HG03064 (cell line): ENCODE data around the gene CDK1.
A peak's percentile ranks its signal among the peaks of the same experiment; 100 is the strongest.

Experiments
- ATAC-seq: cut with Tn5 transposase; IDR thresholded peaks from one replicate; pipeline ENCODE4 v1.9.1; 2021; ENCODE audit warnings: low read depth; ENCODE audit not compliant: unreplicated experiment

Gene CDK1

DNA sequence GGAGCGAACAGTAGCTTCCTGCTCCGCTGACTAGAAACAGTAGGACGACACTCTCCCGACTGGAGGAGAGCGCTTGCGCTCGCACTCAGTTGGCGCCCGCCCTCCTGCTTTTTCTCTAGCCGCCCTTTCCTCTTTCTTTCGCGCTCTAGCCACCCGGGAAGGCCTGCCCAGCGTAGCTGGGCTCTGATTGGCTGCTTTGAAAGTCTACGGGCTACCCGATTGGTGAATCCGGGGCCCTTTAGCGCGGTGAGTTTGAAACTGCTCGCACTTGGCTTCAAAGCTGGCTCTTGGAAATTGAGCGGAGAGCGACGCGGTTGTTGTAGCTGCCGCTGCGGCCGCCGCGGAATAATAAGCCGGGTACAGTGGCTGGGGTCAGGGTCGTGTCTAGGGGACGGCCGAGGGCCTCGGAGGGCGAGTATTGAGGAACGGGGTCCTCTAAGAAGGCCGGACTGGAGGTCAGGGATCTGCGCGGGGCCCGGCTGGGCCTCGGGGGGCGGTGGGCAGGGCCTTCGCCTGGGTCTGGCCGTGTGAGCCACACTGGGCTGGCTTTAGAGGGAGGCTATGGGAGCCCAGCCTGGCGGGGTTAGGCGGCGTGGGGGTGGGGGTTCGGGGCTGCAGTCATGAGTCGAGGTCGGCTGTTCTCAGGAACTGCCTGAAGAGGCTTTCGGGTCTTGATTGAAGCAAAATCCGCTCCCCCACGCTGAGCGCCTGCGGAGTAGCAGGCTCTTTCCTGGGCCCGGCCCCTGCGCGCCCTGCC, at the start of gene CDK1:
TSS of gene CDK1 (plus strand) at position 265 of the 757 bp plus-strand sequence. CDS start 1,688 bp downstream, outside the sequence.
- peak; percentile 97 for ATAC-seq

DNA sequence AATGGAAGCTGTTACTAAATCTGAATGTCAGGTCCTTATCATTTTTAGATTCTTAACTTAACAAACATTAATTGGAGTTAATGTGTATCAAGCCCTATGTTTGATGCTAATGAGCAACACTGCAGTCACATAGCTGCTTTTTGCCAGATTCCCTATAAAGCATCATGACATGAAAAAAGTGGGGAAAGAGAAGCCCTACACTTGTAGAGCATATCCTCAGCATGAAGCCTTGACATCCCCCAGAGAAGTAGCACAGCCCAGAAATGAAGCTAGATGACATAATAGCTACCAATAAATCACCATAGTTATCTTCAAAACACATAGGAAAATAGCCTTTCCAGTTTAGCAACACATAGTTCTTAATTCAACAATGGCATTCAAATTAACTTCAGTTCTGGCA, 49.2 kb upstream of the CDK1 start:
- no peak for ATAC-seq

GRCh38 chr10:60731134-60731885, 47.0 kb upstream of the CDK1 start:
- peak; percentile 77 for ATAC-seq

GRCh38 chr10:60732198-60732806, 46.0 kb upstream of the CDK1 start:
- ATAC-seq = no peak

- ATAC-seq = no peak
Observed at GRCh38 chr10:60732807-60733516, 45.3 kb upstream of the CDK1 start.

DNA sequence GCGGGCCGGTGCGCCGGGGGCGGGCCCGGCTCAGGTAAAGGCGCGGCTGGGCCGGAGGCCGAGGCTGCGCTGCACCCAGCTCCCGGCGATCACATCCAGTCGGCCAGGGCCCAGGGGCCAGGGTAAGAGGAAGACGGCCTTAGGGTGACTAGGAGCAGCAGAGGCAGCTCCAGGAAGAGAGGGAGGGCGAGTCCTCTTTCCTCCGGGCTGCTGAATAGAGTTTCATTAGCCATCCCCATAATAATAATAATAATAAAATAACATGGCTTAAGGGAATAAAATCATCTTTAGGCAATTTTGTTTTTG, 44.8 kb upstream of the CDK1 start:
- ATAC-seq = no peak

GRCh38 chr10:60733826-60734225, 44.5 kb upstream of the CDK1 start:
- no peak for ATAC-seq

DNA sequence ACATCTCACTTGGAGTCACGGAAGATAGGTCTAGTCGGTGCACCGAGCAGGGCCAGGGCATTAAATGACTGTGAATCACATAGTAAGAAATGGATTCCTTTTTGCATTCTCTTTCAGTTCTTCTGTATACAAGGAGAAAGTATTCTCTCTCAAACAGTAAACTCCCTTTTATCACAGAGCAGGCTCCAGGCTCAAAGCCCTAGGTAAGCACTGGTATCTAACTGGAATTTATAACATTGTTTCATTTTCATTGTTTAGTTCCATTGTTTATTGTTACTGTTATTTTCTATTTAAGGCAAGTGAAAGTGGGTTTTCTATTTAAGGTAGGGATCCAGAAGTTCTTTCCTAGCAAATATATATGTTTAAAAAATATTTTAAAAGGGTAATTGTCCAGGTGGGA, 44.1 kb upstream of the CDK1 start:
- no peak for ATAC-seq

DNA sequence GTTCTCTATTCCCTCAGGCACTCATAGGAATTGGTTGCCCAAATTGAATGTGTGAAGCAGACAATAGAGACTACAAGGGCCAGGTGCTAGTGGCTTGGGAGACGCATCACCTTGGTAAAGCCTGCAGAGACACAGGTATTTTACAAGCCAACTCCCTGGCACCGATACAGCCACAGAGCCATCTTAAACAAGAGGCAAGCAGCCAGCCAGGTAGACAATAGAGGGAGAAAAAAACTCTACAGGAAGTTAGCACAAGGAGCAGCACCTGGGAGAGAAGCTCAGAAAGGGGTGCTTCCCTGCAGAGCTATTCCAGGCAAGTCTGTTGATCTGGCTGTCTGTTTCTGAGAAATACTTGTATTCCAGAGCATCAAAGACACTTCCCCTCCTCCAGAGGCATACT, 43.0 kb upstream of the CDK1 start:
- ATAC-seq = no peak

DNA sequence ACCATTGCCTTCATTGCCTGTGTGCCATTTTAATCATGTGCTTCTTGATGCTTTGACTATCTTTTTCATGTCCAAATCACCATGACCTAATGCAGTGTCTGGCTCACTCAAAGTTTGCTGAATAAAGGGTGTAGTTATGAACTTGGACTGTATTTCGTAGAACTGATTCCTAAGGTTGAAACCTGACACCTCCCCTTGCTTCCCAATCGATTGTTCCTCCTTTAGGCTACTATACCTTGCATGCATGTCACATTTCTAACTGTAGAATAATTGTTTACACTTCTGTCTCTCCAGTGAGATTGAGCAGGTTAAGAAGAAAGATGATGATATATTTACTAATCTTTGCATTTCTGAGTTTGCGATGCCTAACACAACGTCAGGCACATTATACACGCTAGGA, 41.0 kb upstream of the CDK1 start:
- ATAC-seq = no peak

- no peak for ATAC-seq
Observed at GRCh38 chr10:60739558-60739957, 38.7 kb upstream of the CDK1 start.

- ATAC-seq = no peak
Observed at GRCh38 chr10:60742512-60742911, 35.8 kb upstream of the CDK1 start.

- no peak for ATAC-seq
Observed at GRCh38 chr10:60747817-60748469, 30.3 kb upstream of the CDK1 start.

DNA sequence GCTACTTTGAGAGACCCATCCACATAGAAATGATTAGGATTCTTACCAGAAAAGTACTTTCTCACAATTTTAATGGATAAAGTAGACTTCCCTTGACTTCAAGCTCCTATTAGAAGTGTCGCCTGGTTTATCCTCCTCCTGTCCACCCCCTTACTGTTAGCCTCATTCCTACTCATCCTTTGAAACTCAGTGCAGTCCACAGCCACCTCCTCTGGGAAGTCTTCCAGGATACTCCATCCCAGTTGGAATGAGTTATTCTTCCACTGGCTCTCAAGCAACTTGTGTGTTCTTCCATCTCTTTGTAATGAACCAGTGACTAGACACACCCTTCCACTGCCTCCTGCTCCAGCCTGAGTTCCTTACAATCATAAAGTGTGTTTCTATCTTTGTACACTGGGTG, 25.1 kb upstream of the CDK1 start:
- ATAC-seq = no peak

- ATAC-seq = no peak
Observed at GRCh38 chr10:60753817-60754216, 24.5 kb upstream of the CDK1 start.

- ATAC-seq = no peak
Observed at GRCh38 chr10:60757420-60757895, 20.8 kb upstream of the CDK1 start.

DNA sequence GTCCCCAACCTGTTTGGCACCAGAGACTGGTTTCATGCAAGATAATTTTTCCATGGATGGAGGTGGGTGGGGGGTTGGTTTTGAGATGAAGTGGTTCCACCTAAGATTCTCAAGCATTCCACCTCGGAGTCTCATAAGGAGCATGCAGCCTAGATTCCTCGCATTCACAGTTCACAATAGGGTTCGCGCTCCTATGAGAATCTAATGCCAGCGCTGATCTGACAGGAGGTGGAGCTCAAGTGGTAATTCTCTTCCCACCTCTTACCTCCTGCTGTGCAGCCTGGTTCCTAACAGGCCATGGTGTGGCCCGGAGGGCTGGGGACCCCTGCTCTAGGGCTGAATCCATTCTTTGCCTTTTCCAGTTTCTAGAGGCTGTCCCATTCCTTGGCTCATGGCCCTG, 19.1 kb upstream of the CDK1 start:
- ATAC-seq = no peak

- ATAC-seq = no peak
Observed at GRCh38 chr10:60760711-60761210, 17.5 kb upstream of the CDK1 start.

GRCh38 chr10:60762554-60762953, 15.7 kb upstream of the CDK1 start:
- ATAC-seq = no peak

DNA sequence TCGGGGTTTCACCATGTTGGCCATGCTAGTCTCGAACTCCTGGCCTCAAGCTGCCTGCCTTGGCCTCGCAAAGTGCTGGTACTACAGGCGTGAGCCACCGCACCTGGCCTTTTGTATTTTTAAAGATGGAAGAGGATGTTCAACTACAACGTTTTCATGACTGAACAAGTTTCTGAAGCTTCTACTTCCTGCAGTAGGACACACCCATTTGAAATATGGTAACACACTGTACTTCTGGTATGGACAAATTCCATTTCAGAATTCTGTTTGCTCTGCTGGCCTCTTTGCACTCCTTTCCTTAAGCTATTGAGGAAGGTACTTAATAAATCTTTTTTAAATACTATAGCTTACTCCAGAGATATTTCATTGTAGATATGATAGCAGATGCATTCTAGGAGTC, 10.9 kb upstream of the CDK1 start:
- ATAC-seq = no peak
